GM21515 (cell line): Measurements from ENCODE around the gene UGT1A4.
"Not testable (repeated sequence)": the region's sequence is repeated elsewhere in the genome, so short reads cannot be mapped to it uniquely, and the experiment has no call there.

Experiments used
- ATAC-seq: cut with Tn5 transposase; IDR thresholded peaks from one replicate; pipeline ENCODE4 v1.9.1; 2021; ENCODE audit not compliant: unreplicated experiment

UGT1A4 gene

GRCh38 chr2:233746475-233747282 lies 28.1 kb downstream of the UGT1A4 start:
- ATAC-seq: no peak

- no peak for ATAC-seq
Measured at GRCh38 chr2:233747283-233747544, 28.7 kb downstream of the UGT1A4 start.

GRCh38 chr2:233750689-233751088 lies 32.2 kb downstream of the UGT1A4 start:
- ATAC-seq: not testable (repeated sequence)

- not testable (repeated sequence) for ATAC-seq
Measured at GRCh38 chr2:233751212-233752009, 32.9 kb downstream of the UGT1A4 start.

GRCh38 chr2:233754872-233755611 lies 36.5 kb downstream of the UGT1A4 start:
- no peak for ATAC-seq

- no peak for ATAC-seq
Measured at GRCh38 chr2:233756429-233757081, 38.0 kb downstream of the UGT1A4 start.

- no peak for ATAC-seq
Measured at GRCh38 chr2:233758141-233758540, 39.6 kb downstream of the UGT1A4 start.

GRCh38 chr2:233758849-233759248 lies 40.3 kb downstream of the UGT1A4 start:
- ATAC-seq: no peak

GRCh38 chr2:233760043-233760442 lies 41.5 kb downstream of the UGT1A4 start, which contains the start of gene UGT1A1:
TSS of gene UGT1A1 (plus strand) at chr2:233760270. CDS start at chr2:233760288, 18 bp downstream.
- ATAC-seq: no peak

- ATAC-seq: no peak
Measured at GRCh38 chr2:233761040-233761769, 42.7 kb downstream of the UGT1A4 start.

GRCh38 chr2:233764264-233764663 lies 45.7 kb downstream of the UGT1A4 start:
- ATAC-seq: no peak

GRCh38 chr2:233764761-233765160 lies 46.2 kb downstream of the UGT1A4 start:
- ATAC-seq: no peak

GRCh38 chr2:233766416-233766815 lies 47.9 kb downstream of the UGT1A4 start:
- ATAC-seq: no peak

- no peak for ATAC-seq
Measured at GRCh38 chr2:233768076-233768475, 49.5 kb downstream of the UGT1A4 start.

GRCh38 chr2:233769260-233769659 lies 50.7 kb downstream of the UGT1A4 start:
- ATAC-seq: no peak

GRCh38 chr2:233772153-233772552 lies 53.6 kb downstream of the UGT1A4 start:
- no peak for ATAC-seq

GRCh38 chr2:233772583-233772982 lies 54.0 kb downstream of the UGT1A4 start:
- ATAC-seq: no peak

- ATAC-seq: no peak
Measured at GRCh38 chr2:233773854-233774253, 55.3 kb downstream of the UGT1A4 start.

- ATAC-seq: no peak
Measured at GRCh38 chr2:233775414-233775813, 56.9 kb downstream of the UGT1A4 start.

- no peak for ATAC-seq
Measured at GRCh38 chr2:233778030-233778429, 59.5 kb downstream of the UGT1A4 start, which contains the start of gene MROH2A. TSS of gene MROH2A (plus strand) at chr2:233778330. CDS start at chr2:233779359, 1,029 bp downstream.
